ENCODE measurements around the gene LAMA2. TPM values are rescaled to one million over a fixed set of nuclear protein-coding genes. Genes with fewer than 3 reads are reported as not detected.
"Not testable (repeated sequence)": the region's sequence is repeated elsewhere in the genome, so short reads cannot be mapped to it uniquely, and the experiment has no call there.

Gene LAMA2
- total and polyA plus RNA-seq, 2 experiments from 2014 or later = 0.91 to 6.4 TPM

DNA sequence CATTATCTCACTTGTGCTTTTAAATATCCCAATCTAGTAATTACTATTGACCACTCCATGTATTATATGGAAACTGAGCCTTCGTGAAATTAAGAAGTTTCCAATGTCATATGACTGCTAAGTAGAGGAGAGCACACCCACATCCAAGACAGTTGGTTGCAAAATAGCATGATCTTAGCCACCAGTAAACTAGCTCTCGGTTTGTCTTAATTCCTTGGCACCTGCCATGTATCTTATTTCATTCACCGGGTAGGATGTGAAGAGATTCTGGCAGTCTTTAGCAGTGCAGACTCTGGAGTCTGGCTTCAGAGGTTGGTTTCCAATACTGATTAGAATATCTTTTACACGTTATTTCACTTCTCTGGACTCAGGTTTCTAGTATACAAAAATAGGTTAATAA is 270.3 kb downstream of the LAMA2 start (continued):
- no peak for TF ChIP-seq NANOG (IDR thresholded peaks at IDR 0.05; ENCODE audit: borderline replicate concordance)
- TF ChIP-seq, protein P1, sequence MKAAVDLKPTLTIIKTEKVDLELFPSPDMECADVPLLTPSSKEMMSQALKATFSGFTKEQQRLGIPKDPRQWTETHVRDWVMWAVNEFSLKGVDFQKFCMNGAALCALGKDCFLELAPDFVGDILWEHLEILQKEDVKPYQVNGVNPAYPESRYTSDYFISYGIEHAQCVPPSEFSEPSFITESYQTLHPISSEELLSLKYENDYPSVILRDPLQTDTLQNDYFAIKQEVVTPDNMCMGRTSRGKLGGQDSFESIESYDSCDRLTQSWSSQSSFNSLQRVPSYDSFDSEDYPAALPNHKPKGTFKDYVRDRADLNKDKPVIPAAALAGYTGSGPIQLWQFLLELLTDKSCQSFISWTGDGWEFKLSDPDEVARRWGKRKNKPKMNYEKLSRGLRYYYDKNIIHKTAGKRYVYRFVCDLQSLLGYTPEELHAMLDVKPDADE (IDR thresholded peaks at IDR 0.05) = no peak
- no peak for TF ChIP-seq ZNF331 (CRISPR knock-in tag; IDR thresholded peaks at IDR 0.05; ENCODE audit: low read depth)
- TF ChIP-seq, protein P2, sequence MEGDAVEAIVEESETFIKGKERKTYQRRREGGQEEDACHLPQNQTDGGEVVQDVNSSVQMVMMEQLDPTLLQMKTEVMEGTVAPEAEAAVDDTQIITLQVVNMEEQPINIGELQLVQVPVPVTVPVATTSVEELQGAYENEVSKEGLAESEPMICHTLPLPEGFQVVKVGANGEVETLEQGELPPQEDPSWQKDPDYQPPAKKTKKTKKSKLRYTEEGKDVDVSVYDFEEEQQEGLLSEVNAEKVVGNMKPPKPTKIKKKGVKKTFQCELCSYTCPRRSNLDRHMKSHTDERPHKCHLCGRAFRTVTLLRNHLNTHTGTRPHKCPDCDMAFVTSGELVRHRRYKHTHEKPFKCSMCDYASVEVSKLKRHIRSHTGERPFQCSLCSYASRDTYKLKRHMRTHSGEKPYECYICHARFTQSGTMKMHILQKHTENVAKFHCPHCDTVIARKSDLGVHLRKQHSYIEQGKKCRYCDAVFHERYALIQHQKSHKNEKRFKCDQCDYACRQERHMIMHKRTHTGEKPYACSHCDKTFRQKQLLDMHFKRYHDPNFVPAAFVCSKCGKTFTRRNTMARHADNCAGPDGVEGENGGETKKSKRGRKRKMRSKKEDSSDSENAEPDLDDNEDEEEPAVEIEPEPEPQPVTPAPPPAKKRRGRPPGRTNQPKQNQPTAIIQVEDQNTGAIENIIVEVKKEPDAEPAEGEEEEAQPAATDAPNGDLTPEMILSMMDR (conservative IDR thresholded peaks at IDR 0.05; ENCODE audit: low read depth in 2 of 2) = no peak
- TF ChIP-seq CREB1 (CRISPR knock-in tag; IDR thresholded peaks at IDR 0.05; ENCODE audit: low read depth) = no peak
- no peak for TF ChIP-seq JUNB (IDR thresholded peaks at IDR 0.05; ENCODE audit: unreplicated experiment)

DNA sequence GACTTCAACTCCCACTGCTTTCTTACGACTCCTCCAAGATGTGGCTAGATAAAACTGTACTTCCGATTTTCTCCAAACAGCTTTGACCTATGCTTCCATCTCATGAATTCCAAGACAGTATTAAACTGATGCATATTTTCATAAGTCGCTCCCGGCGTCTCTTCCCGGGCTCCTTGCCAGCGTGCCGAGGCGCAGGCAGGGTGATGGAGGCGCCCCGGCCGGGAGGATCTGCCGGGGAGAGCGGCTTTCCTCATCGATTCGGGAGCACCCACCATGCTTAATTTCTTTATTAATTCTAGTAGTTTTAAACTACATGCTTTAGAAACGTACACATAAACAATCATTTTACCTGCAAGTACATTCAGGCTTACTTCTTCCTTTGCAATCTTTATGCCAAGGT is 276.3 kb downstream of the LAMA2 start:
- H3K27ac ChIP-seq (ENCODE audit: low read depth) = not testable (repeated sequence)

DNA sequence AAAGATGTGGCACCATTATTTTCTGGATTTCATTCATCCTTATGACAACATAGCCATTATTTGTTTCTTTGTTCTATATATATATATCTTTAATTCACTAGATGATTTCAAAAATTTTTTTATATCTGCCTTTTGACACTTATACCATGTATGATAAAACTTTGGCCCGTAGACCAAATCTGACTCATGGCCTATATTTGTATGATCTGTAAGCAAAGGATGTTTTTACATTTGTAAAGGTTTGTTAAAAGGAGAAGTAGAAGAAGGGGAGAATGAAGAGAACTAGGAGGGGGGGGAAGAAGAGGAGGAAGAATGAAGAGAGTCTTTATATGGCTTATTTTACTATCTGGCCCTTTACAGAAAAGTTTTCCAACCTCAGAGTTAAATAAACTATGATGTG is 279.7 kb downstream of the LAMA2 start:
- H3K27me3 ChIP-seq (ENCODE audit: insufficient read depth) = no peaks in the 10 kb centered on the region
- TF ChIP-seq JUNB (IDR thresholded peaks at IDR 0.05; ENCODE audit: unreplicated experiment) (no peak), NANOG (IDR thresholded peaks at IDR 0.05; ENCODE audit: borderline replicate concordance) (no peak)
- TF ChIP-seq, protein P3, sequence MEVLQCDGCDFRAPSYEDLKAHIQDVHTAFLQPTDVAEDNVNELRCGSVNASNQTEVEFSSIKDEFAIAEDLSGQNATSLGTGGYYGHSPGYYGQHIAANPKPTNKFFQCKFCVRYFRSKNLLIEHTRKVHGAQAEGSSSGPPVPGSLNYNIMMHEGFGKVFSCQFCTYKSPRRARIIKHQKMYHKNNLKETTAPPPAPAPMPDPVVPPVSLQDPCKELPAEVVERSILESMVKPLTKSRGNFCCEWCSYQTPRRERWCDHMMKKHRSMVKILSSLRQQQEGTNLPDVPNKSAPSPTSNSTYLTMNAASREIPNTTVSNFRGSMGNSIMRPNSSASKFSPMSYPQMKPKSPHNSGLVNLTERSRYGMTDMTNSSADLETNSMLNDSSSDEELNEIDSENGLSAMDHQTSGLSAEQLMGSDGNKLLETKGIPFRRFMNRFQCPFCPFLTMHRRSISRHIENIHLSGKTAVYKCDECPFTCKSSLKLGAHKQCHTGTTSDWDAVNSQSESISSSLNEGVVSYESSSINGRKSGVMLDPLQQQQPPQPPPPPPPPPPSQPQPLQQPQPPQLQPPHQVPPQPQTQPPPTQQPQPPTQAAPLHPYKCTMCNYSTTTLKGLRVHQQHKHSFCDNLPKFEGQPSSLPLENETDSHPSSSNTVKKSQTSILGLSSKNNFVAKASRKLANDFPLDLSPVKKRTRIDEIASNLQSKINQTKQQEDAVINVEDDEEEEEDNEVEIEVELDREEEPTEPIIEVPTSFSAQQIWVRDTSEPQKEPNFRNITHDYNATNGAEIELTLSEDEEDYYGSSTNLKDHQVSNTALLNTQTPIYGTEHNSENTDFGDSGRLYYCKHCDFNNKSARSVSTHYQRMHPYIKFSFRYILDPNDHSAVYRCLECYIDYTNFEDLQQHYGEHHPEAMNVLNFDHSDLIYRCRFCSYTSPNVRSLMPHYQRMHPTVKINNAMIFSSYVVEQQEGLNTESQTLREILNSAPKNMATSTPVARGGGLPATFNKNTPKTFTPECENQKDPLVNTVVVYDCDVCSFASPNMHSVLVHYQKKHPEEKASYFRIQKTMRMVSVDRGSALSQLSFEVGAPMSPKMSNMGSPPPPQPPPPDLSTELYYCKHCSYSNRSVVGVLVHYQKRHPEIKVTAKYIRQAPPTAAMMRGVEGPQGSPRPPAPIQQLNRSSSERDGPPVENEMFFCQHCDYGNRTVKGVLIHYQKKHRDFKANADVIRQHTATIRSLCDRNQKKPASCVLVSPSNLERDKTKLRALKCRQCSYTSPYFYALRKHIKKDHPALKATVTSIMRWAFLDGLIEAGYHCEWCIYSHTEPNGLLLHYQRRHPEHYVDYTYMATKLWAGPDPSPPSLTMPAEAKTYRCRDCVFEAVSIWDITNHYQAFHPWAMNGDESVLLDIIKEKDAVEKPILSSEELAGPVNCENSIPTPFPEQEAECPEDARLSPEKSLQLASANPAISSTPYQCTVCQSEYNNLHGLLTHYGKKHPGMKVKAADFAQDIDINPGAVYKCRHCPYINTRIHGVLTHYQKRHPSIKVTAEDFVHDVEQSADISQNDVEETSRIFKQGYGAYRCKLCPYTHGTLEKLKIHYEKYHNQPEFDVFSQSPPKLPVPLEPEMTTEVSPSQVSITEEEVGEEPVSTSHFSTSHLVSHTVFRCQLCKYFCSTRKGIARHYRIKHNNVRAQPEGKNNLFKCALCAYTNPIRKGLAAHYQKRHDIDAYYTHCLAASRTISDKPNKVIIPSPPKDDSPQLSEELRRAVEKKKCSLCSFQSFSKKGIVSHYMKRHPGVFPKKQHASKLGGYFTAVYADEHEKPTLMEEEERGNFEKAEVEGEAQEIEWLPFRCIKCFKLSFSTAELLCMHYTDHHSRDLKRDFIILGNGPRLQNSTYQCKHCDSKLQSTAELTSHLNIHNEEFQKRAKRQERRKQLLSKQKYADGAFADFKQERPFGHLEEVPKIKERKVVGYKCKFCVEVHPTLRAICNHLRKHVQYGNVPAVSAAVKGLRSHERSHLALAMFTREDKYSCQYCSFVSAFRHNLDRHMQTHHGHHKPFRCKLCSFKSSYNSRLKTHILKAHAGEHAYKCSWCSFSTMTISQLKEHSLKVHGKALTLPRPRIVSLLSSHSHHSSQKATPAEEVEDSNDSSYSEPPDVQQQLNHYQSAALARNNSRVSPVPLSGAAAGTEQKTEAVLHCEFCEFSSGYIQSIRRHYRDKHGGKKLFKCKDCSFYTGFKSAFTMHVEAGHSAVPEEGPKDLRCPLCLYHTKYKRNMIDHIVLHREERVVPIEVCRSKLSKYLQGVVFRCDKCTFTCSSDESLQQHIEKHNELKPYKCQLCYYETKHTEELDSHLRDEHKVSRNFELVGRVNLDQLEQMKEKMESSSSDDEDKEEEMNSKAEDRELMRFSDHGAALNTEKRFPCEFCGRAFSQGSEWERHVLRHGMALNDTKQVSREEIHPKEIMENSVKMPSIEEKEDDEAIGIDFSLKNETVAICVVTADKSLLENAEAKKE (CRISPR knock-in tag; IDR thresholded peaks at IDR 0.05) = no peak

More for the DNA sequence above, 276.3 kb downstream of the LAMA2 start:
- not testable (repeated sequence) for H3K4me1 Mint-ChIP-seq; H3F3A ChIP-seq (replicated peaks; ENCODE audit: low read depth); H3K9me2 ChIP-seq (ENCODE audit: insufficient read depth); H3K27ac Mint-ChIP-seq; H3K4me1 ChIP-seq (ENCODE audit: insufficient read depth); H3K36me3 Mint-ChIP-seq (ENCODE audit: low read depth); H3K9me3 Mint-ChIP-seq; H3K27me3 Mint-ChIP-seq (ENCODE audit: insufficient read depth, low read depth, poor library complexity); H3K4me3 ChIP-seq; H3K4me3 Mint-ChIP-seq; H3K79me2 ChIP-seq (replicated peaks; ENCODE audit: insufficient read depth); H4K20me1 ChIP-seq (replicated peaks; ENCODE audit: insufficient read depth); H3K27me3 ChIP-seq (ENCODE audit: insufficient read depth); H3K4me2 ChIP-seq; ATAC-seq; DNase-seq (ENCODE audit: low spot score); H3K36me3 ChIP-seq (ENCODE audit: insufficient read depth)
- peak overlapping the region; percentile 12; the same call in 1 of the 2 replicates for H2AFZ ChIP-seq

More for the DNA sequence above, 279.7 kb downstream of the LAMA2 start:
- Histone ChIP-seq H2AFZ (no peak overlapping the region), H3K4me3 (no peak overlapping the region), H3K36me3 (ENCODE audit: insufficient read depth) (no peaks in the 10 kb centered on the region), H3K27ac (ENCODE audit: low read depth) (no peak overlapping the region), H3K4me2 (no peak overlapping the region), H3K9me2 (ENCODE audit: insufficient read depth) (no peaks in the 10 kb centered on the region; the same call in 1 of the 2 replicates), H4K20me1 (replicated peaks; ENCODE audit: insufficient read depth) (no peaks in the 10 kb centered on the region), H3K4me1 (ENCODE audit: insufficient read depth) (no peaks in the 10 kb centered on the region), H3K79me2 (replicated peaks; ENCODE audit: insufficient read depth) (no peaks in the 10 kb centered on the region), H3F3A (replicated peaks; ENCODE audit: low read depth) (no peaks in the 10 kb centered on the region)
- Mint-ChIP-seq H3K4me3 (no peak overlapping the region), H3K27ac (no peak overlapping the region), H3K9me3 (no peaks in the 10 kb centered on the region; the same call in 2 of the 3 replicates), H3K36me3 (ENCODE audit: low read depth) (peaks cover 2% of the 10 kb centered on the region; the same call in 1 of the 3 replicates), H3K4me1 (0 out of 3 replicates have a peak, but pooled peaks cover 2% of the 10 kb centered on the region), H3K27me3 (ENCODE audit: insufficient read depth, low read depth, poor library complexity) (no peaks in the 10 kb centered on the region)
- ATAC-seq = no peak
- no peak for DNase-seq (ENCODE audit: low spot score)
